ENCODE data around the gene LIN7A. TPM values are rescaled to one million over a fixed set of nuclear protein-coding genes. Genes with fewer than 3 reads are reported as not detected.

LIN7A gene
- total and polyA plus RNA-seq, 2 of the 8 experiments (the other 6 are each of a cell fraction or from before 2014, with no cell fraction given), result 5.8 to 22.0 TPM

DNA sequence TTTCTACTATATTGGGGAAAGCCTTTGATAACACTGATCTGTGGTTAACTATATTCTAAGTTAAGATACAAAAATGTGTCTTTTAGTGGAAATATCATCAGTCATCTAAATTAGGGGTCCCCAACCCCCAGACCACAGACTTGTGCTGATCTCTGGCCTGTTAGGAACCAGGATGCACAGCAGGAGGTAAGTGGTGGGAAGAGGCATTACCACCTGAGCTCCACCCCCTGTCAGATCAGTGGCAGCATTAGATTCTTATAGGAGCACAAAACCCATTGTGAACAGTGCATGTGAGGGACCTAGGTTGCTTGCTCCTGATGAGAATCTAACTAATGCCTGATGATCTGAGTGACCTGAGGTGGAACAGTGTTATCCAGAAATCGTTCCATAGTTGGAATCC is 28.3 kb upstream of the LIN7A start (continued):
- no peak for TF ChIP-seq MAX (IDR thresholded peaks at IDR 0.05)
- TF ChIP-seq RXRA (IDR thresholded peaks at IDR 0.05; ENCODE audit: insufficient read depth, low read depth, low read length), result no peak
- no peak for TF ChIP-seq HDAC6 (IDR thresholded peaks at IDR 0.05; ENCODE audit: low read depth, low read length)
